ENCODE results near the gene NPAS2.

DNA sequence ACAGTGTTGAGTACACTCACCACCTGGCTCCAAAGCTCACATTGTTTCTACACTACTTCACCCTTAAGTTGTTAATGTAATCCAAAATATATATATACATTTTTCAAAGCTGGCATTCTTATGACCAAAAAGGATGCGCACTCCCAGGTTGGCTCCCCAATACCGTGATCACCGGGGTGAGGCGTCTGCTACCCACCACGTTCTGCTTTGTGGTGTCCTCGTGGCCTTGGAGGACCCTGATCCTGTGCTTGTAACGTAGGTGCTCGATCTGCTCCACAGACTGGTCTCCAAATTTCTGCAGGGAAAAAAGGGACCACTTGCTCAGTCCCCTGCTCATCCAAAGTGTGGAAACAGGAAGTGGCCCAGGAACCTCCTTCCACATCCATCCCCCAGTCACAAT, 207.9 kb downstream of the NPAS2 start:
- TF ChIP-seq, protein P1, sequence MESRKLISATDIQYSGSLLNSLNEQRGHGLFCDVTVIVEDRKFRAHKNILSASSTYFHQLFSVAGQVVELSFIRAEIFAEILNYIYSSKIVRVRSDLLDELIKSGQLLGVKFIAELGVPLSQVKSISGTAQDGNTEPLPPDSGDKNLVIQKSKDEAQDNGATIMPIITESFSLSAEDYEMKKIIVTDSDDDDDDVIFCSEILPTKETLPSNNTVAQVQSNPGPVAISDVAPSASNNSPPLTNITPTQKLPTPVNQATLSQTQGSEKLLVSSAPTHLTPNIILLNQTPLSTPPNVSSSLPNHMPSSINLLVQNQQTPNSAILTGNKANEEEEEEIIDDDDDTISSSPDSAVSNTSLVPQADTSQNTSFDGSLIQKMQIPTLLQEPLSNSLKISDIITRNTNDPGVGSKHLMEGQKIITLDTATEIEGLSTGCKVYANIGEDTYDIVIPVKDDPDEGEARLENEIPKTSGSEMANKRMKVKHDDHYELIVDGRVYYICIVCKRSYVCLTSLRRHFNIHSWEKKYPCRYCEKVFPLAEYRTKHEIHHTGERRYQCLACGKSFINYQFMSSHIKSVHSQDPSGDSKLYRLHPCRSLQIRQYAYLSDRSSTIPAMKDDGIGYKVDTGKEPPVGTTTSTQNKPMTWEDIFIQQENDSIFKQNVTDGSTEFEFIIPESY (IDR thresholded peaks at IDR 0.05; ENCODE audit: borderline replicate concordance, low read depth) = no peak
- TF ChIP-seq NFIC (IDR thresholded peaks at IDR 0.05; ENCODE audit: borderline replicate concordance) = no peak
- TF ChIP-seq, protein P2, sequence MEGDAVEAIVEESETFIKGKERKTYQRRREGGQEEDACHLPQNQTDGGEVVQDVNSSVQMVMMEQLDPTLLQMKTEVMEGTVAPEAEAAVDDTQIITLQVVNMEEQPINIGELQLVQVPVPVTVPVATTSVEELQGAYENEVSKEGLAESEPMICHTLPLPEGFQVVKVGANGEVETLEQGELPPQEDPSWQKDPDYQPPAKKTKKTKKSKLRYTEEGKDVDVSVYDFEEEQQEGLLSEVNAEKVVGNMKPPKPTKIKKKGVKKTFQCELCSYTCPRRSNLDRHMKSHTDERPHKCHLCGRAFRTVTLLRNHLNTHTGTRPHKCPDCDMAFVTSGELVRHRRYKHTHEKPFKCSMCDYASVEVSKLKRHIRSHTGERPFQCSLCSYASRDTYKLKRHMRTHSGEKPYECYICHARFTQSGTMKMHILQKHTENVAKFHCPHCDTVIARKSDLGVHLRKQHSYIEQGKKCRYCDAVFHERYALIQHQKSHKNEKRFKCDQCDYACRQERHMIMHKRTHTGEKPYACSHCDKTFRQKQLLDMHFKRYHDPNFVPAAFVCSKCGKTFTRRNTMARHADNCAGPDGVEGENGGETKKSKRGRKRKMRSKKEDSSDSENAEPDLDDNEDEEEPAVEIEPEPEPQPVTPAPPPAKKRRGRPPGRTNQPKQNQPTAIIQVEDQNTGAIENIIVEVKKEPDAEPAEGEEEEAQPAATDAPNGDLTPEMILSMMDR (IDR thresholded peaks at IDR 0.05) = no peak
- no peak for TF ChIP-seq EZH2phosphoT487 (IDR thresholded peaks at IDR 0.05; ENCODE audit: borderline replicate concordance, low read depth)
- TF ChIP-seq TAF1 (IDR thresholded peaks at IDR 0.05; ENCODE audit: borderline replicate concordance, low read depth, low read length) = no peak
- TF ChIP-seq RXRA (IDR thresholded peaks at IDR 0.05; ENCODE audit: borderline replicate concordance, low read depth) = no peak

Data from SK-N-SH (cell line).